ENCODE results near the gene DDX17.
"Not testable (repeated sequence)": the region's sequence is repeated elsewhere in the genome, so short reads cannot be mapped to it uniquely, and the experiment has no call there.

DDX17 gene

GRCh38 chr22:38477585-38477984 lies 28.5 kb downstream of the DDX17 start (continued):
- TF ChIP-seq CSRNP3 (CRISPR knock-in tag; IDR thresholded peaks at IDR 0.05) = no peak
- no peak for TF ChIP-seq ZNF565 (CRISPR knock-in tag; conservative IDR thresholded peaks at IDR 0.05; ENCODE audit: low read depth)
- no peak for TF ChIP-seq GLIS3 (CRISPR knock-in tag; IDR thresholded peaks at IDR 0.05)
- TF ChIP-seq ZNF8 (CRISPR knock-in tag; IDR thresholded peaks at IDR 0.05) = no peak
- no peak for TF ChIP-seq TSHZ2 (CRISPR knock-in tag; IDR thresholded peaks at IDR 0.05)

DNA sequence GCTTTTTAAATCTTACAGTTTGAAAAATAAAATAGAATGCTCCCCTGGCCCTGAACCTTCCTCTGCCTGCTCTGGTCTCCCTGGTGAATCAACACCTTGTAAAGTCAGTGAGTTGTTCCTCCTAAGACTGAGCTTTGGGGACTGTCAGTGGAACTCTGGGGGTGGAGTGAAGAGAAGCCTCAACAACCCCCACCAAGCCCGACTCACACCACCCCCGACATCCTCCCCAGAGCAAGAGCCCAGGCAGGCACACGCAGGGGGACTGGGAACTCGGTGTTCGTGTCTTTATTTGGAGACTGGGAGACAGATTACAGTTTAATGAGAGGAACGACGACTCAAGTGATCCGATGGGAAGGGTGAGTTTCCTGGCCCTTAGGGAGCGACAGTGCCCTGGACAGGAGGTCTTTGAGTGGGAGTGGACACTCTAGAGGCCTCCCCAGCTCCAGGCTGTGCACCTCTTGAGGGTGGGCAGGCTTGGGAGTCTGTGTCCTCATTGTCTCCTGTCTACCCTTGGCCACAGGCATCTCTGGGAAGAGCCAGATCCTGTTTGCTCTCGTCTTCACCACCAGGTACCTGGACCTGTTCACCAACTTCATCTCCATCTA lies 32.0 kb downstream of the DDX17 start:
- no peak for ATAC-seq
- TF ChIP-seq BACH2 (CRISPR knock-in tag; IDR thresholded peaks at IDR 0.05; ENCODE audit: borderline replicate concordance) (no peak), TCF4 (CRISPR knock-in tag; IDR thresholded peaks at IDR 0.05; ENCODE audit: borderline replicate concordance) (no peak)
- TF ChIP-seq, protein P1, sequence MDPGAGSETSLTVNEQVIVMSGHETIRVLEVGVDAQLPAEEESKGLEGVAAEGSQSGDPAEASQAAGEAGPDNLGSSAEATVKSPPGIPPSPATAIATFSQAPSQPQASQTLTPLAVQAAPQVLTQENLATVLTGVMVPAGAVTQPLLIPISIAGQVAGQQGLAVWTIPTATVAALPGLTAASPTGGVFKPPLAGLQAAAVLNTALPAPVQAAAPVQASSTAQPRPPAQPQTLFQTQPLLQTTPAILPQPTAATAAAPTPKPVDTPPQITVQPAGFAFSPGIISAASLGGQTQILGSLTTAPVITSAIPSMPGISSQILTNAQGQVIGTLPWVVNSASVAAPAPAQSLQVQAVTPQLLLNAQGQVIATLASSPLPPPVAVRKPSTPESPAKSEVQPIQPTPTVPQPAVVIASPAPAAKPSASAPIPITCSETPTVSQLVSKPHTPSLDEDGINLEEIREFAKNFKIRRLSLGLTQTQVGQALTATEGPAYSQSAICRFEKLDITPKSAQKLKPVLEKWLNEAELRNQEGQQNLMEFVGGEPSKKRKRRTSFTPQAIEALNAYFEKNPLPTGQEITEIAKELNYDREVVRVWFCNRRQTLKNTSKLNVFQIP (CRISPR knock-in tag; IDR thresholded peaks at IDR 0.05; ENCODE audit: borderline replicate concordance, low read depth) = no peak

DNA sequence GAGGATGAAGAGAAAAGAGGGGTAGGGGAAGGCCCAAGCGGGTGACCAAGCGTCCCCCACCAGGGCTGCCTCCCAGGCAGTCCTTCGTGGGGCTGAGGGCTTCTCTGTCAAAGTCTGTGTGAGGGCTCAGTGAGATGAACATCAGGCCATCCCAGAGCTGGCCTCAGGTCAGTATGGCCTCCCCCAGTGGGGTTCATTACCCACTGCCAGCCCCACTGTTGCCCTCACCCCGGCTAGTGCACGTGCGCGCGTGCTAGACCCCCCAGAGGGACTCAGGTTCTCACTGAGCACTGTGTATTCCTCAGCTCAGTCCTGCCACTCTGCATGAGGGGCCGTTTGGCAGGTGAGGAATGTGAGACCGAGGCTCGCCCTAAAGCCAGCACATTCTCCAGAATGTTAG lies 34.9 kb downstream of the DDX17 start:
- TF ChIP-seq, protein P2, sequence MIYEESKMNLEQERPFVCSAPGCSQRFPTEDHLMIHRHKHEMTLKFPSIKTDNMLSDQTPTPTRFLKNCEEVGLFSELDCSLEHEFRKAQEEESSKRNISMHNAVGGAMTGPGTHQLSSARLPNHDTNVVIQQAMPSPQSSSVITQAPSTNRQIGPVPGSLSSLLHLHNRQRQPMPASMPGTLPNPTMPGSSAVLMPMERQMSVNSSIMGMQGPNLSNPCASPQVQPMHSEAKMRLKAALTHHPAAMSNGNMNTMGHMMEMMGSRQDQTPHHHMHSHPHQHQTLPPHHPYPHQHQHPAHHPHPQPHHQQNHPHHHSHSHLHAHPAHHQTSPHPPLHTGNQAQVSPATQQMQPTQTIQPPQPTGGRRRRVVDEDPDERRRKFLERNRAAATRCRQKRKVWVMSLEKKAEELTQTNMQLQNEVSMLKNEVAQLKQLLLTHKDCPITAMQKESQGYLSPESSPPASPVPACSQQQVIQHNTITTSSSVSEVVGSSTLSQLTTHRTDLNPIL (CRISPR knock-in tag; IDR thresholded peaks at IDR 0.05; ENCODE audit: low read depth) = no peak
- TF ChIP-seq CSDC2 (CRISPR knock-in tag; IDR thresholded peaks at IDR 0.05) (no peak), ZNF565 (CRISPR knock-in tag; conservative IDR thresholded peaks at IDR 0.05; ENCODE audit: low read depth) (no peak), SNAI2 (CRISPR knock-in tag; IDR thresholded peaks at IDR 0.05) (no peak), TSHZ2 (CRISPR knock-in tag; IDR thresholded peaks at IDR 0.05) (no peak), OSR1 (CRISPR knock-in tag; IDR thresholded peaks at IDR 0.05) (no peak)
- TF ChIP-seq, protein P3, sequence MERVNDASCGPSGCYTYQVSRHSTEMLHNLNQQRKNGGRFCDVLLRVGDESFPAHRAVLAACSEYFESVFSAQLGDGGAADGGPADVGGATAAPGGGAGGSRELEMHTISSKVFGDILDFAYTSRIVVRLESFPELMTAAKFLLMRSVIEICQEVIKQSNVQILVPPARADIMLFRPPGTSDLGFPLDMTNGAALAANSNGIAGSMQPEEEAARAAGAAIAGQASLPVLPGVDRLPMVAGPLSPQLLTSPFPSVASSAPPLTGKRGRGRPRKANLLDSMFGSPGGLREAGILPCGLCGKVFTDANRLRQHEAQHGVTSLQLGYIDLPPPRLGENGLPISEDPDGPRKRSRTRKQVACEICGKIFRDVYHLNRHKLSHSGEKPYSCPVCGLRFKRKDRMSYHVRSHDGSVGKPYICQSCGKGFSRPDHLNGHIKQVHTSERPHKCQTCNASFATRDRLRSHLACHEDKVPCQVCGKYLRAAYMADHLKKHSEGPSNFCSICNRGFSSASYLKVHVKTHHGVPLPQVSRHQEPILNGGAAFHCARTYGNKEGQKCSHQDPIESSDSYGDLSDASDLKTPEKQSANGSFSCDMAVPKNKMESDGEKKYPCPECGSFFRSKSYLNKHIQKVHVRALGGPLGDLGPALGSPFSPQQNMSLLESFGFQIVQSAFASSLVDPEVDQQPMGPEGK (CRISPR knock-in tag; IDR thresholded peaks at IDR 0.05; ENCODE audit: borderline replicate concordance) = no peak
- TF ChIP-seq, protein P1 (CRISPR knock-in tag; IDR thresholded peaks at IDR 0.05; ENCODE audit: borderline replicate concordance, low read depth) = no peak
- ATAC-seq = no peak

- ATAC-seq = not testable (repeated sequence)
These were observed 35.9 kb downstream of the DDX17 start for GRCh38 chr22:38470179-38470578.

Data from SK-N-SH treated with all-trans-retinoic acid at 6 μM for 48 hours (cell line).